ENCODE results near the gene DHRS1.
A peak's percentile ranks its signal among the peaks of the same experiment; 100 is the strongest.

DHRS1 gene

GRCh38 chr14:24264298-24264697, 35.3 kb downstream of the DHRS1 start:
- H3K27me3 Mint-ChIP-seq, result no peaks in the 10 kb centered on the region
- peaks cover 35 to 50% of the 10 kb centered on the region in 2 donors for H3K36me3 Mint-ChIP-seq
- DNase-seq (no peak), ATAC-seq (replicated peaks) (no peak)
- no peak overlapping the region for H3K4me3 Mint-ChIP-seq
- no peak overlapping the region for H3K27ac Mint-ChIP-seq
- no peaks in the 10 kb centered on the region for H3K9me3 Mint-ChIP-seq
- H3K4me1 Mint-ChIP-seq, result peaks cover 0 to 4% of the 10 kb centered on the region in 2 donors

- peaks cover 0 to 4% of the 10 kb centered on the region in 2 donors for H3K4me1 Mint-ChIP-seq
- H3K4me3 Mint-ChIP-seq, result no peak overlapping the region
- H3K36me3 Mint-ChIP-seq, result peaks cover 35 to 46% of the 10 kb centered on the region in 2 donors
- ATAC-seq (replicated peaks), result no peak
- H3K9me3 Mint-ChIP-seq, result no peaks in the 10 kb centered on the region
- H3K27me3 Mint-ChIP-seq, result no peaks in the 10 kb centered on the region
- no peak for DNase-seq
- H3K27ac Mint-ChIP-seq, result no peak overlapping the region
These were observed 35.7 kb downstream of the DHRS1 start for GRCh38 chr14:24263848-24264247.

- no peaks in the 10 kb centered on the region for H3K9me3 Mint-ChIP-seq
- no peak within 1 kb of the TSS for H3K4me3 Mint-ChIP-seq
- no peak for ATAC-seq (replicated peaks)
- peaks cover 35 to 39% of the 10 kb centered on the region in 2 donors for H3K36me3 Mint-ChIP-seq
- peaks cover 0 to 4% of the 10 kb centered on the region in 2 donors for H3K4me1 Mint-ChIP-seq
- H3K27me3 Mint-ChIP-seq, result no peaks in the 10 kb centered on the region
- DNase-seq, result no peak
- H3K27ac Mint-ChIP-seq, result no peak within 1 kb of the TSS
These were observed 36.5 kb downstream of the DHRS1 start, which contains the start of gene TGM1 for GRCh38 chr14:24262821-24263733. TGM1 (minus strand) TSS chr14:24263177; CDS start chr14:24262352, 825 bp downstream.

- H3K9me3 Mint-ChIP-seq, result no peaks in the 10 kb centered on the region
- peaks cover 0 to 1% of the 10 kb centered on the region in 2 donors for H3K4me1 Mint-ChIP-seq
- no peak for ATAC-seq (replicated peaks)
- no peak overlapping the region for H3K27ac Mint-ChIP-seq
- no peak overlapping the region for H3K4me3 Mint-ChIP-seq
- H3K27me3 Mint-ChIP-seq, result no peaks in the 10 kb centered on the region
- H3K36me3 Mint-ChIP-seq, result peaks cover 30 to 36% of the 10 kb centered on the region in 2 donors
- no peak for DNase-seq
These were observed 37.6 kb downstream of the DHRS1 start for GRCh38 chr14:24261969-24262327.

- H3K36me3 Mint-ChIP-seq, result peaks cover 25 to 33% of the 10 kb centered on the region in 2 donors
- H3K27ac Mint-ChIP-seq, result no peak overlapping the region
- no peaks in the 10 kb centered on the region for H3K27me3 Mint-ChIP-seq
- DNase-seq, result no peak
- no peaks in the 10 kb centered on the region for H3K9me3 Mint-ChIP-seq
- ATAC-seq (replicated peaks), result no peak
- no peak overlapping the region for H3K4me3 Mint-ChIP-seq
- no peaks in the 10 kb centered on the region for H3K4me1 Mint-ChIP-seq
These were observed 38.2 kb downstream of the DHRS1 start for GRCh38 chr14:24261256-24261968.

- H3K4me1 Mint-ChIP-seq, result no peaks in the 10 kb centered on the region
- no peaks in the 10 kb centered on the region for H3K27me3 Mint-ChIP-seq
- no peaks in the 10 kb centered on the region for H3K9me3 Mint-ChIP-seq
- peaks cover 21 to 30% of the 10 kb centered on the region in 2 donors for H3K36me3 Mint-ChIP-seq
- H3K27ac Mint-ChIP-seq, result no peak overlapping the region
- ATAC-seq (replicated peaks) (no peak), DNase-seq (no peak)
- no peak overlapping the region for H3K4me3 Mint-ChIP-seq
These were observed 38.8 kb downstream of the DHRS1 start for GRCh38 chr14:24260780-24261157.

GRCh38 chr14:24260026-24260779, 39.4 kb downstream of the DHRS1 start:
- H3K4me1 Mint-ChIP-seq, result no peaks in the 10 kb centered on the region
- no peaks in the 10 kb centered on the region for H3K27me3 Mint-ChIP-seq
- peaks cover 22 to 36% of the 10 kb centered on the region in 2 donors for H3K36me3 Mint-ChIP-seq
- H3K27ac Mint-ChIP-seq, result no peak overlapping the region
- ATAC-seq (replicated peaks) (no peak), DNase-seq (no peak)
- no peaks in the 10 kb centered on the region for H3K9me3 Mint-ChIP-seq
- no peak overlapping the region for H3K4me3 Mint-ChIP-seq

GRCh38 chr14:24259282-24260025, 40.1 kb downstream of the DHRS1 start:
- Mint-ChIP-seq H3K36me3 (peaks cover 27 to 44% of the 10 kb centered on the region in 2 donors), H3K27ac (no peak overlapping the region), H3K4me1 (no peaks in the 10 kb centered on the region), H3K9me3 (no peaks in the 10 kb centered on the region), H3K4me3 (no peak overlapping the region), H3K27me3 (no peaks in the 10 kb centered on the region)
- DNase-seq (no peak), ATAC-seq (replicated peaks) (no peak)

GRCh38 chr14:24258548-24259265, 40.9 kb downstream of the DHRS1 start:
- Mint-ChIP-seq H3K36me3 (peaks cover 31 to 45% of the 10 kb centered on the region in 2 donors), H3K4me1 (no peaks in the 10 kb centered on the region), H3K27ac (no peak overlapping the region), H3K9me3 (no peaks in the 10 kb centered on the region), H3K27me3 (no peaks in the 10 kb centered on the region), H3K4me3 (no peak overlapping the region)
- ATAC-seq (replicated peaks), result no peak
- no peak for DNase-seq

- Mint-ChIP-seq H3K27ac (no peak overlapping the region), H3K9me3 (no peaks in the 10 kb centered on the region), H3K27me3 (no peaks in the 10 kb centered on the region), H3K4me1 (no peaks in the 10 kb centered on the region), H3K36me3 (peaks cover 31 to 45% of the 10 kb centered on the region in 2 donors), H3K4me3 (no peak overlapping the region)
- ATAC-seq (replicated peaks) (no peak), DNase-seq (no peak)
These were observed 41.5 kb downstream of the DHRS1 start for GRCh38 chr14:24258119-24258518.

GRCh38 chr14:24256960-24257359, 42.6 kb downstream of the DHRS1 start:
- ATAC-seq (replicated peaks) (no peak), DNase-seq (no peak)
- no peaks in the 10 kb centered on the region for H3K4me1 Mint-ChIP-seq
- H3K36me3 Mint-ChIP-seq, result peaks cover 25 to 35% of the 10 kb centered on the region in 2 donors
- H3K27ac Mint-ChIP-seq, result peak overlapping the region; percentile 1
- H3K4me3 Mint-ChIP-seq, result no peak overlapping the region
- H3K9me3 Mint-ChIP-seq, result no peaks in the 10 kb centered on the region
- H3K27me3 Mint-ChIP-seq, result no peaks in the 10 kb centered on the region

- ATAC-seq (replicated peaks), result no peak
These were observed 43.5 kb downstream of the DHRS1 start for GRCh38 chr14:24255931-24256711.

GRCh38 chr14:24255438-24255837, 44.1 kb downstream of the DHRS1 start:
- no peak overlapping the region for H3K4me3 Mint-ChIP-seq
- no peaks in the 10 kb centered on the region for H3K27me3 Mint-ChIP-seq
- ATAC-seq (replicated peaks), result no peak
- peaks cover 4 to 5% of the 10 kb centered on the region in 2 donors for H3K4me1 Mint-ChIP-seq
- no peak overlapping the region for H3K27ac Mint-ChIP-seq
- peaks cover 24 to 33% of the 10 kb centered on the region in 2 donors for H3K36me3 Mint-ChIP-seq
- H3K9me3 Mint-ChIP-seq, result no peaks in the 10 kb centered on the region
- no peak for DNase-seq

More at GRCh38 chr14:24255931-24256711, 43.5 kb downstream of the DHRS1 start:
- no peak overlapping the region for H3K4me3 Mint-ChIP-seq
- H3K36me3 Mint-ChIP-seq, result peaks cover 24 to 32% of the 10 kb centered on the region in 2 donors
- H3K9me3 Mint-ChIP-seq, result no peaks in the 10 kb centered on the region
- DNase-seq, result no peak
- no peaks in the 10 kb centered on the region for H3K27me3 Mint-ChIP-seq
- peaks cover 0 to 5% of the 10 kb centered on the region in 2 donors for H3K4me1 Mint-ChIP-seq
- no peak overlapping the region for H3K27ac Mint-ChIP-seq
